GM18873 (cell line): ENCODE results near the gene MYADM.

ENCODE experiments used
- ATAC-seq: cut with Tn5 transposase; IDR thresholded peaks from one replicate; pipeline ENCODE4 v1.9.1; 2021; ENCODE audit warnings: mild to moderate bottlenecking, moderate library complexity, moderate number of reproducible peaks; ENCODE audit not compliant: unreplicated experiment, low FRiP score

MYADM gene

DNA sequence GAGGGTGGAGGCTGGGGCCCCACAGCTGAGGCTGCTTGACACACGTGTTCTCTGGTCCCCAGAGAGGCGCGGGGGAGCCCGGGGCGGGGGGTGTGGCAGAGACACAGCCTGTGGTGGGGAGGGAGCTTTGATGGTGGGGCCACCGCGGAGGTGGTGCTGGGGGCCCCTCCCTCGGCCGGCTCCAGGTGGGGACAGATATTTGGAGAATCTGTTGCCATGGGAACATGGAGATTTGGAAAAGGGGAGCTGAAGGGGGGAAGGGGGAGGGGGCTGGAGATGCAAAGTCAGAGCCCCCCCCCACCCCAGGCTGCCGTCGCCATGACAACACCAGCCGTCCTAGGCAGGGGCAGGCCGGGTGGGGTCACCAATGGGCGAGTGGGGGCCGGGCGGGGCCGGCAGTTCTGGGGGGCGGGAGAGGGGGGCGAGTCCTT, 15.6 kb downstream of the MYADM start:
- ATAC-seq, result no peak

DNA sequence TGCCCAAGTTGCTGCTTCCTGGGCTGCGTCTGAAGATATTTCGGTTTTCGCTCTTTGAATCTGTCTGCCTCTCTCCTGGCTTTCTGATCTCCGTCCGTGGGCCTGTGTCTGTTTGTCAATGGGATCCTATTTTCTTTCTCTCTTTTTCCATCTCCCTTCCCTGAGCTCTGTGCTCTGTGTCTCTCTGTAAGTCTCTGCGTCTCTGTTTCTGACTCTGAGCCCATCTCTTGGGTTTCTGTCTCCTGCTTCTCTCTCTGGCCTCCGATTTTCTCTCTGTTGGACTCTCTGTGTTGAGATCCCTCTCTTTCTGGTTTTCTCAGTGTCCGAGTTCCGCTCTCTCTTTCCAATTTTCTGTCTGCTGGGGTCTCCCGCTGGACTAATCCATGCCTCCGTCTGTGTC, 16.1 kb downstream of the MYADM start:
- no peak for ATAC-seq

DNA sequence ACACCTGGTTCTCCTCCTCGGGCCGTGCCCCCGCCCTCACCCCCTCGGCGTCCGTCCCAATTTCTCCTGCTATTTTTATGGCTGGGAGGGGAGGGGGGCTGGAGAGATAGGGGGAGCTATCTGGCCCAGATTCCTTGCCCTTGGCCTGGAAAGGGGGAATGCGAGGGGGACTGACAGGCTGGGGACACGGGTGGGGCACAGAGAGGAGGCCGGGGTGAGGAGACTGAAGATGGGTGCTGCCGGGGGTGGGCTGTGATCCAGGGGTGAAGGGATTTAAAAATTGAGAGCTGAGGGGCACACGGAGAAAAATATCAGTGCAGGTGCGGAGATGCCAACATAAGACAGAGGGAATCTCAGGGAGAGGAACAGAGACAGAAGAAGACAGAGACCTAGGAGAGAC, 16.6 kb downstream of the MYADM start:
- no peak for ATAC-seq

DNA sequence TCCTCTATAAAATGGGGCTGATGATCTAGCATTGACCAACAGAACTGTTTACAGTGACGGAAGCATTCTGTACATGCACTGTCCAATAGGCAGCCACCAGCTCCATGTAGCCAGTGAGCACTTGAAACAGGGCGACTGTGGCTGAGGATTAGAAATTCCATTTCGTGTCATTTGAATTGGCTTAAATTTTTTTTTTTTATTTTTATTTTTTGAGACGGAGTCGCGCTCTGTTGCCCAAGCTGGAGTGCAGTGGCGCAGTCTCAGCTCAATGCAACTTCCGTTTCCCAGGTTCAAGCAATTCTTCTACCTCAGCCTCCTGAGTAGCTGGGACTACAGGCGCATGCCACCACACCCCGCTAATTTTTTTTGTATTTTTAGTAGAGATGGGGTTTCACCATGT, 17.4 kb downstream of the MYADM start:
- ATAC-seq, result no peak

DNA sequence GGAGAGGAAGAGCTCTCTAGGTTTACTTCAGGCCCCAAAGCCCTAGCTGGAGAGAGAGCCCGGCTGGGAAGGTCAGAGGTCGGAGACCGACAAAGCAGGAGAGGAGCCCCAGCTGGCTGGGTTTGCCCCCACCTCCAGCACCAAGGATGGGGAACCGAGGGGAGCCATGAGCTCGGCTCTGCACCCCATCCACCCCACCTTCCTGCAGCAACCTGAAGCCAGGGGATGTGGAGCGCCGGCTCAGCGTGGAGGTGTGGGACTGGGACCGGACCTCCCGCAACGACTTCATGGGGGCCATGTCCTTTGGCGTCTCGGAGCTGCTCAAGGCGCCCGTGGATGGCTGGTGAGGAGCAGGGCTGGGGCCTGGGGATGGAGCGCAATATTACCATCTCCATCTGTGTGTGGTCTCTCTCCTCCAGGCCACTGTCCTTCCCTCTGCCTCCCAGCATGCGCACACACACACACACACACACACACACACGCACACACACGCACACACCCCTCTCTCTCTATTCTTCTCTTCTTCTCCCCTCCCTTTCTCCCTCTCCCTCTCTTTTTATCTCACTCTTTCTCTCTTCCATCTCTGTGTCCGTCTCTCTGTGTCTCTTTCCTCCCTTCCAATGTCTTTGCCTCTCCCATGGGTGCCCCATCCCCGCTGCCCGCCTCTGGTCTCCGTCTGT, 24.8 kb downstream of the MYADM start:
- no peak for ATAC-seq

DNA sequence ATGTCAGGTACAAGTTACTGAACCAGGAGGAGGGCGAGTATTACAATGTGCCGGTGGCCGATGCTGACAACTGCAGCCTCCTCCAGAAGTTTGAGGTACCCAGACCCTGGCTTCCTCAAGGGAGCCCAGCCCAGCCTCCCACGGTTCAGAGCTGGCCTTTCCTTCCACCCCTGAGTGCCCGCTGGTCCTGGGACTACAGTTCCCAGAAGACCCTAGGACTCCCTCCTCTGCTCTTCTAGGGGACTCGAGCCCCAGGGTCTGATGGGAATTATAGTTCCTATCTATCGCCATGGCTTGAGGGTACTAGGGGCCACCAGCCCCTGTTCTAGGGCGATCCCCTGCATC, 25.3 kb downstream of the MYADM start:
- no peak for ATAC-seq

DNA sequence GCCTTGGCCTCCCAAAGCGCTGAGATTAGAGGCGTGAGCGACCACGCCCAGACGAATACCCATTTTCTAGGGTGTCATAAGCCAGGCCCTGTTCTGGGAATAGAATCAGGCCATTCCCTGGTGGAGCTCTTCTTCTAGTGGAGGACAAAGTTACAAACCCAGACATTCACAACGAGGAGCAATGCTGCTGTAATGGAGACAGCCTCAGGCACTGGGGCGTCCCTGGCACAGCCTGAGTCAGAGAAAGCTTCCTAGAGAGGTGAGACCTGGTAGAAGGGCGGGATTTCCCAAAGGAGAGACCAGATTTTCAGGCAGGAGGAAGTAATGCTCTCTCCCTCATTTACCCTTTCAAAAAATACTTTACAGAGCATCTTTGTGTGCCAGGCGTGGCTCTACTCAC, 27.0 kb downstream of the MYADM start:
- no peak for ATAC-seq

DNA sequence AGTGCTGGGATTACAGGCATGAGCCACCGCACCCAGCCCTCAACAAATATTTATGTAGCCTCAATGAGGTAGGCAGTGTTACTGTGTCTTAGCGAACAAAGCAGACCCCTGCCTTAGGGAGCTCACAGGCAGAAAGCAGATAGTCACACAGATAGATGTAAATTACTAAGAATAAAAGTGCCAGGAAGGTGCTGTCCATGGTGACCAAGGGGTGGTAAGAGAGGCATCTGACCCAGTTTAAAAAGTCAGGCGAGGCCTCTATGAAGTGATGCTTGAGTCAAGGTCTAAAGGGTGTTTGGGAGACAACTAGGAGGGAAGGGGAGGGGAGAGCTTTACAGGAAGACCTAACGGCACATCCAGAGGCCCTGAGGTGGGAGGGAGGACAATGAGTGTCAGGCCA, 29.0 kb downstream of the MYADM start:
- no peak for ATAC-seq

DNA sequence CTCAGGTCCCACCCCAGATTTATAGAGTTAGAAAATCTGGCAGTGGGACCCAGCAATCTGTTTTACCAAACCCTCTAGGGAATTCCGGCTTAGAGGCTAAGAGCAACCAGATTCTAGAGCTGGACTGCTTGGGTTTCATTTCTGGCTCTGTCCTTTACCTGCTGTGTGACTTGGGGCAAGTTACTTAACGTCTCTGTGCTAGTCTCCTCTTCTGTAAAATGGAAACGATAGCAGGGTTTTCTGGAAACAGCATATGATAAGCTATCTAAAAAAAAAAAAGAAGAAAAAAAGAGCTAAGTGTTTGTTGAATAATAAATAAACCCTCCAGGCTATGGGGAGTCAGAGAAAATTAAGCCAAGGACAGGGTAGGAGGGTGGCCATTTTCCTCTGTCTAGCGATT, 29.8 kb downstream of the MYADM start:
- no peak for ATAC-seq

DNA sequence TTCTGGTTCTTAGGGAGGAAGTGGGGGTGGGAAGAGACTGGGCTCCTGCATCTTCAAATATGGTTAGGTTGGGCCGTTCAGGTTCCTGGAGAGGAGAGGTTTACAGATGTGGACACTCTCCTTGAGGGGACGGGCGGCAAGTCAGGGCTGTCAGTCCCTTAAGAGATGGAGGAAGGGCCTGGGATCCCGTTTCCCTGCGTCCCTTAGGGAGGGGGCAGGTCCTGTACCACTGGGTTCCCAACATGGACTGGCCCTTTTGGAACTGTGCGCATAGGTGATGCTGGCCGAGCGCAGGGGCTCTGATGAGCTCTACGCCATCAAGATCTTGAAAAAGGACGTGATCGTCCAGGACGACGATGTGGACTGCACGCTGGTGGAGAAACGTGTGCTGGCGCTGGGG, 30.5 kb downstream of the MYADM start:
- no peak for ATAC-seq

DNA sequence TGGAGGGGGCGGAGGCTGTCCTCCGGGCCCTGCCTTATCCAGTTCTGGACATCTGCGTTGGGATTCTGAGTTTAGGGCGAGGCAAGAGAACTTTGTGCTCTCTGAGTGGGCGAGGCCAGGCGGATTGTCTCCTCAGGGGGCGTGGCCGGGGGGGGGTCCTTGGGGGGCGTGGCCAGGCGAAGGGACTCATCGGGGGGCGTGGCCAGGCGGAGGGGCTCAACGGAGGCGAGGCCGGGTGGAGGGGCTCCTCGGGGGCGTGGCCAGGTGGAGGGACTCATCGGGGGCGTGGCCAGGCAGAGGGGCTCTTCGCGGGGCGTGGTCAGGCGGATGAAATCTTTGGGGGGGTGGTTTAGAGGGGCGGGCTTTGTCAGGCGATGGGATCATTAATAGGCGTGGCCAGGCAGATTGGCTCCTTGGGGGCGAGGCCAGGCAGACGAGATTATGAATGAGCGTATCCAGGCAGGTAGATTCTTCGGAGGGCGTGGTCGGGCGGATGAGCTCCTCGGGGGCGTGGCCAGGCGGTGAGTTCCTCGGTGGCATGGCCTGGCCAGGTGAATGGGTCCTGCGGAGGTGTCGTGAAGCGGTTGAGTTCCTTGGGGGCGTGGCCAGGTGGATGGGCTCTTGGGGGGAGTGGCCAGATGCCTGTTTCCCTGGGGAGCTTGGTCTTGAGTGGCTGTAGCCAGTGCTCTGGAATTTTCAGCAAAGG, 31.1 kb downstream of the MYADM start:
- no peak for ATAC-seq

DNA sequence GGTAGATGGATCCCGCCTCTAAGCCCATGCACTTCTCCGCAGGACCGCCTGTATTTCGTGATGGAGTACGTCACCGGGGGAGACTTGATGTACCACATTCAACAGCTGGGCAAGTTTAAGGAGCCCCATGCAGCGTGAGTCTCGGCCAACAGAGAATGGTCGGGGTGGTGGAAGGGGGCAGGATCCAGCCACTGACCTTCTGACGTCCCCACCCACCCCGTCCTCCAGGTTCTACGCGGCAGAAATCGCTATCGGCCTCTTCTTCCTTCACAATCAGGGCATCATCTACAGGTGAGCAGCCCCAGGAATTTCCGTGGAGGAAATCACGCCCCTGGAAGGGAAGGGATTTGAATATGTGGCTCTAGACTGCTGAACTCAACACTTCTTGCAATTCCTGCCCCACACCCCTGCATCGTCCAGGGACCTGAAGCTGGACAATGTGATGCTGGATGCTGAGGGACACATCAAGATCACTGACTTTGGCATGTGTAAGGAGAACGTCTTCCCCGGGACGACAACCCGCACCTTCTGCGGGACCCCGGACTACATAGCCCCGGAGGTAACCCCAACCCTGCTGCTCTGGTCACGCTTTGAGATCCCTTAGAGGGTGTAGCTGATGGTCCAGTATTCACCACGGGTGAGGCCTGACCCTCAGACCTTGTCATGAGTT, 32.6 kb downstream of the MYADM start:
- ATAC-seq, result no peak

DNA sequence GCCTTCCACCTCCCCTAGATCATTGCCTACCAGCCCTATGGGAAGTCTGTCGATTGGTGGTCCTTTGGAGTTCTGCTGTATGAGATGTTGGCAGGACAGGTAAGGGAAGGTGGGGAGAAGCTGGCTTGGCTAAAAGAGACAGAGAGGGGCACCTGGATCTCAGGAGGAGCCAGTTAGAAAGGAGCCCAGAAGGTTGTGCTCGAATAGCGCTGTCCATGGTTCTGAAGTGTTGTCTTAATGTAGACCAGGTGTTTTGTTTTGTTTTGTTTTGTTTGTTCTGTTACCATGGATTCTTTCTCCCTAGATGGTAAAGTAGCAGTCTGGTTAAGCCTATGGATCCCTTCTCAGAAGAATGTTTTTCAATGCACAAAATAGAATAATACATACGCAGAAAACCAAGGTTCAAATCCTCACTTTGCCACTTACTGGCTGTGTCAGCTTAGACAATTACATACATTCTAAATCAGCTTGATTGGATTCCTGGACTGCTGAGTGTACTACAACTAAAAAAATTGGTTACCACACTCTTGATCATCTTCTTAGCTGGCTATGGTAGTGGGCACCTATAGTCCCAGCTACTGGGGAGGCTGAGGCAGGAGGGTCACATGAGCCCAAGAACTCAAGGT, 35.5 kb downstream of the MYADM start:
- no peak for ATAC-seq

DNA sequence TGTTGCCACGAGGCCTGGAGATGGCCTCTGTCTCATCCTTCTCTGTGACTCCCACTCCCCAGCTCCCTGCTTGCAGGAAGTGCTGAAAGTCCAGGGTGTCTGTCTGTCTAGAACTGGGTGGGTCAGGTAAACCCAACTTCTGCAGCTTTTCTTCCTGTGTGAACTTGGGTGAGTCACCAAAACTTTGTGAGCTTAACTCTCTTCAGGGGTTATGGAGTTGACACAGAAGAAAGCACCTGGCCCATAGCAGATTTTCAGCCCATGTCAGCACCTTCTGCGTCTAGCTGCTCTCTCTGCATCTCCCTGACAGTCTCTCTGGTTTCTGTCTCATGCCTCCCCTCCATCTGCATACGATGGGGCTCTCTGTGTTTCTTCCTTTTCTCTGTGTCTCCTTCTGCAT, 37.2 kb downstream of the MYADM start:
- no peak for ATAC-seq

DNA sequence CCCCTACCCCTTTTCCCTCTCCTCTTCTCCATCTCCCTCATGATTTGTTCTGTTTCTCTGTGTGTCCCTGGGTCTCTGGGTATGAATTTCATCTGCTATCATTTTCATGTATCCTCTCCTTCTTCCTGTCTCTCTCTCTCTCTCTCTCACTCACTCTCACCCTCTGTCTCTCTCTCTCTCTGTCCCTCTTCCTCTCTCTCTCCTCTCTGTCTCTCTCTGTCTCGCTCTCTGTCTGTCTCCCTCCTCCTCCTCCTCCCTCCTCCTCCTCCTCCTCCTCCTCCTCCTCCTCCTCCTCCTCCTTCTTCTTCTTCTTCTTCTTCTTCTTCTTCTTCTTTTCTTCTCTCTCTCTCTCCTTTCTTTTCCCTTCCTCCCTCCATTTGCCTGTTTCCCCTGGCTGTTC, 38.1 kb downstream of the MYADM start:
- ATAC-seq, result no peak

DNA sequence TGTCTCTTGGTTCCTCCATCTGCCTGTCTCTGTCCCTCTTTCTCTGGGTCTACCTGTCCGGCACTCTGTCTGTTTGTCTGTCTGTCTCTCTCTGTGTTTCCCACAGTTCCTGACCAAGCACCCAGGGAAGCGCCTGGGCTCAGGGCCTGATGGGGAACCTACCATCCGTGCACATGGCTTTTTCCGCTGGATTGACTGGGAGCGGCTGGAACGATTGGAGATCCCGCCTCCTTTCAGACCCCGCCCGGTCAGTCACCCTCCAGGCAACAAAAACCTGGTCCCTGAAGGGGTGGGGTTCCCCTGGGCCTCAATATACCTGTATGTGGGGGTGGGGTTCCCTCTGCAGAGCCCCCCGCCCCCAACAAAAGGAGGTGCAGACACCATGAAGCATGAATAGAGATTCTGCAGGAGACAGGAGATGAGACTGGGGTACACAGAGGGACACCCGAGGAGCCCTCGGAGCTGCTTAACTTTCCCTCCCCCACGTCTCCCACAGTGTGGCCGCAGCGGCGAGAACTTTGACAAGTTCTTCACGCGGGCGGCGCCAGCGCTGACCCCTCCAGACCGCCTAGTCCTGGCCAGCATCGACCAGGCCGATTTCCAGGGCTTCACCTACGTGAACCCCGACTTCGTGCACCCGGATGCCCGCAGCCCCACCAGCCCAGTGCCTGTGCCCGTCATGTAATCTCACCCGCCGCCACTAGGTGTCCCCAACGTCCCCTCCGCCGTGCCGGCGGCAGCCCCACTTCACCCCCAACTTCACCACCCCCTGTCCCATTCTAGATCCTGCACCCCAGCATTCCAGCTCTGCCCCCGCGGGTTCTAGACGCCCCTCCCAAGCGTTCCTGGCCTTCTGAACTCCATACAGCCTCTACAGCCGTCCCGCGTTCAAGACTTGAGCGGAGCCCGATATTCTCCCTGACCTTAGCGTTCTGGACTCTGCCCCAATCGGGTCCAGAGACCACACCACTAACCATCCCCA, 38.8 kb downstream of the MYADM start:
- no peak for ATAC-seq

DNA sequence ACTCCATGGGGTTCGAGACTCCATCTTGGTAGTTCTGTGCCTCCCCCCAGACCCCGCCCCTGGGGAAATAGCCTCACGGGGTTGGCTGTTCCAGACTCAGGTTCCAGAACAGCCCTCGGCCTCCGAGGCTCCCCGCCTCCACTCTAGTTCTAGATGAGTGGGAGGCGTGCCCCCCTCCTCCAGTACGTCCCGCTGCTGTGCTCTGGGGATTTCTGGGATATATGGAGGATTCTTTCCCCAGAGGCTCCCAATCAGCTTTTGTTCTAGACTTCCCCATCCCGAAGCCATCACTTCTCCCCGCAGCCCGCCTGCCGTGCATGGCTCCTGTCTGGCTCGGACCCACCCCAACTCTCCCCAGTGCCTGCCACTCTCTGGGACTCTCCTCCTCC, 39.5 kb downstream of the MYADM start:
- ATAC-seq, result no peak

DNA sequence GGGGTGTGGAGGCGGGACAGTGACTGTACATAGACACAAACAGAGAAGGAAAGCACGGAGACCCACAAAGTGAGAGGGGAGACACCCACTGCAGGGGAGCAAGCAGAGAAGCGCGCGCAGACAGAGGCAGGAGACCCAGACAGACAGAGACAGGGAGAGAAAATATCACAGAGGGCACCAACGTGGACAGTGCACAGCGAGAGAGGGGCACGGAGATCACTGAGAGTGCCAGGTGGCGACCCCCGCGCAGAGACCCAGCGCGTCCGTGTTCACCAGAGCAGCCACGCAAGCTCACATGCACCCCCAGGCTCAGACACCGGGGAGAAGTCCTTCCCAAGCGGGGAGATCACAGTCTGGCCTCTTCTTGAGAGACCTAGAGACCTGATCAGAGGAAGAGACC, 40.0 kb downstream of the MYADM start:
- ATAC-seq, result no peak

DNA sequence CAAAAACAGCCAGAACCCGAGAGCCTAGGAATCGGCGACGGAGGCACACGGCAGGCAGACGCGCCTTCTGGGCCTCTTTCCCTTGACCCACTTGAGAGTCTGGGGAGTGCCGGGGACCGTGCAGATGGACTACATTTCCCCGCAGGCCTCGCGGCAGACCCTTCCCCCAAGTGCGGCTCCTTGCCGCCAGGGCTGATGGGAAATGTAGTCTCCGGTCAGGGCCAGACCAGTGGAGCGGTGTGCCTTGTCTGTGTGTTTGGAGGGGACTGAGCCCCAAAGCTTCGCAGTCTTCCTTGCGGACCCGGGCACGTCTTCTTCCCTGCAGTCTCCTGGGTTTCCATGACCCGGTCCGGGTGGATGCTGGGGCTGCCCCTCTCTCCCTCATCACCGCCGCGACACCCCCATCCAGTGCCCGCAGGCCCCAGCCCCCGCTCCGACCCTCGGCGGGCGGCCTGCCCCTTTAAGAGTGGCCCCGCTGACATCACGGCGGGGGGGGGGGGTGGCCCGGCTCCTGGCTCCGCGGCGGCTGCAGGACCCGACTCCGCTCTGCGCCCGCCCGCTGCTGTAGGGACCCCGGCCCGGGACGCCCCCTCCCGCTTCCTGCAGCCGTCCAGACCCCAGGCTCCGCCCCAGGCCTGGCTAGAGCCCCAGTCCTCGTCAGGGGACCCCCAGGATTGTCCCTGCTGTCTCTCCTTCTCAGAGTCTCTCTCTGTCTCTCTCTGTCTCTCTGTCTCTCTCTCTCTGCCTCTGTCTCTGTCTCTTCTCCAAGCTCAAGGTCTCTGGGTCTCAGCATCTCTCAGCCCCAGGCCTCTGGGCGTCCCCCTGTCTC, 40.6 kb downstream of the MYADM start:
- no peak for ATAC-seq
